Activated CD4-positive, alpha-beta T cell treated with anti-CD3 and anti-CD28 coated beads, Interleukin-2, amount 50 U/mL, for 16 hours (primary cell): ENCODE measurements around the gene RNU4-1.
A peak's percentile ranks its signal among the peaks of the same experiment; 100 is the strongest.
"Not testable (repeated sequence)": the region's sequence is repeated elsewhere in the genome, so short reads cannot be mapped to it uniquely, and the experiment has no call there.

ENCODE experiments used
- DNase-seq: peaks from one replicate; pipeline ENCODE4 v3.0.0-alpha.2; 2020

The RNU4-1 gene

GRCh38 chr12:120257041-120257821 lies 35.8 kb downstream of the RNU4-1 start:
- no peak for DNase-seq

GRCh38 chr12:120254809-120255208 lies 38.2 kb downstream of the RNU4-1 start:
- DNase-seq, result no peak

GRCh38 chr12:120253313-120253712 lies 39.7 kb downstream of the RNU4-1 start:
- DNase-seq, result peak; percentile 42

- DNase-seq, result peak; percentile 90
Measured at GRCh38 chr12:120252071-120252906, 40.7 kb downstream of the RNU4-1 start.

GRCh38 chr12:120251364-120252070 lies 41.5 kb downstream of the RNU4-1 start:
- not testable (repeated sequence) for DNase-seq

GRCh38 chr12:120249875-120250795 lies 42.9 kb downstream of the RNU4-1 start:
- peak; percentile 62 for DNase-seq

GRCh38 chr12:120249266-120249874 lies 43.7 kb downstream of the RNU4-1 start:
- DNase-seq, result no peak

GRCh38 chr12:120247621-120248030 lies 45.4 kb downstream of the RNU4-1 start:
- no peak for DNase-seq

GRCh38 chr12:120247183-120247582 lies 45.9 kb downstream of the RNU4-1 start:
- DNase-seq, result no peak

- DNase-seq, result not testable (repeated sequence)
Measured at GRCh38 chr12:120246705-120247104, 46.3 kb downstream of the RNU4-1 start.
